HG02763 (cell line): ENCODE measurements around the gene RAD50.
A peak's percentile ranks its signal among the peaks of the same experiment; 100 is the strongest.
"Not testable (repeated sequence)": the region's sequence is repeated elsewhere in the genome, so short reads cannot be mapped to it uniquely, and the experiment has no call there.

Source experiments
- ATAC-seq: cut with Tn5 transposase; IDR thresholded peaks from one replicate; pipeline ENCODE4 v1.9.1; 2021; ENCODE audit warnings: mild to moderate bottlenecking, moderate library complexity; ENCODE audit not compliant: unreplicated experiment

The RAD50 gene

GRCh38 chr5:132628814-132629213 lies 72.0 kb downstream of the RAD50 start:
- no peak for ATAC-seq

GRCh38 chr5:132629230-132629944 lies 72.6 kb downstream of the RAD50 start:
- peak; percentile 45 for ATAC-seq

- not testable (repeated sequence) for ATAC-seq
Observed at GRCh38 chr5:132633587-132633986, 76.8 kb downstream of the RAD50 start.

GRCh38 chr5:132635873-132636272 lies 79.1 kb downstream of the RAD50 start:
- peak; percentile 30 for ATAC-seq

GRCh38 chr5:132637241-132637640 lies 80.5 kb downstream of the RAD50 start:
- ATAC-seq: no peak

GRCh38 chr5:132639706-132640130 lies 82.9 kb downstream of the RAD50 start:
- ATAC-seq: peak; percentile 57

- ATAC-seq: no peak
Observed at GRCh38 chr5:132640613-132641012, 83.8 kb downstream of the RAD50 start.

- ATAC-seq: peak; percentile 34
Observed at GRCh38 chr5:132641241-132641723, 84.5 kb downstream of the RAD50 start.

GRCh38 chr5:132641841-132642240 lies 85.1 kb downstream of the RAD50 start:
- no peak for ATAC-seq

- no peak for ATAC-seq
Observed at GRCh38 chr5:132644177-132644576, 87.4 kb downstream of the RAD50 start.

GRCh38 chr5:132646583-132647266 lies 89.9 kb downstream of the RAD50 start:
- no peak for ATAC-seq

- ATAC-seq: no peak
Observed at GRCh38 chr5:132647473-132647872, 90.7 kb downstream of the RAD50 start.

- no peak for ATAC-seq
Observed at GRCh38 chr5:132648355-132648754, 91.6 kb downstream of the RAD50 start.

- no peak for ATAC-seq
Observed at GRCh38 chr5:132651838-132652469, 95.2 kb downstream of the RAD50 start.

GRCh38 chr5:132653716-132654115 lies 96.9 kb downstream of the RAD50 start:
- no peak for ATAC-seq

GRCh38 chr5:132655821-132656773 lies 99.3 kb downstream of the RAD50 start:
- ATAC-seq: no peak

GRCh38 chr5:132656774-132657355 lies 100.1 kb downstream of the RAD50 start:
- no peak for ATAC-seq

GRCh38 chr5:132657676-132658380 lies 101.1 kb downstream of the RAD50 start, which contains the start of gene IL13:
Gene IL13 (plus strand): TSS chr5:132658173. CDS start chr5:132658187, 14 bp downstream.
- ATAC-seq: no peak
